Measurements from ENCODE around the gene KIF9.

DNA sequence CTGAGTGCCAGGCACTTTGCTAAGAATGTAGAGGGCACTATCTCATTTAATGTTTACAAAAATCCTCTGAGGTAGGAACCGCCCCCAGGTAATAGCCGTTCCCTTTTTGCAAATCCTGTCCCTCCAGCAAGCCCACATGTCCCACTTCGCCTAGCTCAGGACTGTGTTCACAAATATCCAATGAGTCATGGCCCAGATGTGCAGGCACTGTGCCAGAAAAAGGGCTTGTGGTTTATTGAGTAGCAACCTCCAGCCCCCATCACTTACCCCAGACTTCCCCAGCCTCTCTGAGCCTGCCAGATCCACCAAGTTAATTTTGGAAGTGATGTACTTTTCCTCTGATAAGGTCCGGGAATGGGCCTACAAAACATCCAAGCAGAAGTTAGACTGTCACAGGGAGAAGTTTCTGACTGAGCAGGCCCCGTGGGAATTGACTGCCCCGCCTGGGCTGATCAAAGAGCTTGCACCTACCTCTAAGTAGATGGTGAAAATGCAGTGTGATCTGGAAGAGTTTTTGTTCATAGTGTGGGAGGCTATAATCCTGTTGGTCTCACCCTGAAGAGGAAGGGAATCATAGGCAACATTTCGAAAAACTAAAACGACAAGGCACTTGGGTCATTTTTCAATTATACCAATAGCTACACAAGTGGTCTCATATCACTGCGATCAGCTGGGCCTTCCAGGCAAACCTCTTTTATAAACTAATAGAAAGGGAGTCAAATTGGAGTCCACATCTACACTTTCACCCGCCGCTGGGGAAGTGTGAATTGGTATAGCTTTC is 15.7 kb downstream of the KIF9 start:
- TF ChIP-seq, protein P1, sequence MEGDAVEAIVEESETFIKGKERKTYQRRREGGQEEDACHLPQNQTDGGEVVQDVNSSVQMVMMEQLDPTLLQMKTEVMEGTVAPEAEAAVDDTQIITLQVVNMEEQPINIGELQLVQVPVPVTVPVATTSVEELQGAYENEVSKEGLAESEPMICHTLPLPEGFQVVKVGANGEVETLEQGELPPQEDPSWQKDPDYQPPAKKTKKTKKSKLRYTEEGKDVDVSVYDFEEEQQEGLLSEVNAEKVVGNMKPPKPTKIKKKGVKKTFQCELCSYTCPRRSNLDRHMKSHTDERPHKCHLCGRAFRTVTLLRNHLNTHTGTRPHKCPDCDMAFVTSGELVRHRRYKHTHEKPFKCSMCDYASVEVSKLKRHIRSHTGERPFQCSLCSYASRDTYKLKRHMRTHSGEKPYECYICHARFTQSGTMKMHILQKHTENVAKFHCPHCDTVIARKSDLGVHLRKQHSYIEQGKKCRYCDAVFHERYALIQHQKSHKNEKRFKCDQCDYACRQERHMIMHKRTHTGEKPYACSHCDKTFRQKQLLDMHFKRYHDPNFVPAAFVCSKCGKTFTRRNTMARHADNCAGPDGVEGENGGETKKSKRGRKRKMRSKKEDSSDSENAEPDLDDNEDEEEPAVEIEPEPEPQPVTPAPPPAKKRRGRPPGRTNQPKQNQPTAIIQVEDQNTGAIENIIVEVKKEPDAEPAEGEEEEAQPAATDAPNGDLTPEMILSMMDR (conservative IDR thresholded peaks at IDR 0.05), result no peak
- no peak for TF ChIP-seq ZFX (IDR thresholded peaks at IDR 0.05)

All from C4-2B (cell line).